ENCODE data around the gene KDM8. TPM values are rescaled to one million over a fixed set of nuclear protein-coding genes. Genes with fewer than 3 reads are reported as not detected.
A peak's percentile ranks its signal among the peaks of the same experiment; 100 is the strongest.
"Not testable (repeated sequence)": the region's sequence is repeated elsewhere in the genome, so short reads cannot be mapped to it uniquely, and the experiment has no call there.

The KDM8 gene
- total RNA-seq, 1 donor from 2014 or later, result 9.9 TPM

DNA sequence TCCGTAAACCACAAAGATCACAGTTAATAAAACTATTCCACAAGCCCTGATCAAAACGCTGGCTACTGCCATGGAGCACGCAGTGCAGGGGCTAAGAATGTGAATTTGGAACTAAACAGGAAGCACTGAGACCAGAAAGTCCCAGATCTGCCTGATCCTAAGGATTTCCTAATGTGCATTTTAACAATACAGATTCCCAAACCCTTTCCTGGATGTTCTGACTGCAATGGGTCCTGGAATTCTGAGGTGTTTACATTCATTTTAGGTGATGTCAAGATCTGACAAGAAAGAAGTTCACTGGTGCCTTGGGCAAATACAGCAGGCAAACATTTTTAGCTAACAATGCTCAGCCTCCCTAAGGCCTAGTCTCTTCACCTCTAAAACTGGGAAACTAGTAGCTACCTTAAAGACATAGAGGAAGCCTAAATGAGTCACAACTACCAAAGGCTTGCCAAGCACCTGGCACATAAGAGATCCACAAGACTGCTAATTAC is 55.0 kb downstream of the KDM8 start:
- DNase-seq (ENCODE audit: low read depth), result no peak
- H3K27me3 ChIP-seq (ENCODE audit: control insufficient read depth, insufficient read depth, low read length), result no peaks in the 10 kb centered on the region
- no peak for TF ChIP-seq CTCF (IDR thresholded peaks at IDR 0.05; ENCODE audit: insufficient read depth, low read length, poor library complexity, severe bottlenecking)

DNA sequence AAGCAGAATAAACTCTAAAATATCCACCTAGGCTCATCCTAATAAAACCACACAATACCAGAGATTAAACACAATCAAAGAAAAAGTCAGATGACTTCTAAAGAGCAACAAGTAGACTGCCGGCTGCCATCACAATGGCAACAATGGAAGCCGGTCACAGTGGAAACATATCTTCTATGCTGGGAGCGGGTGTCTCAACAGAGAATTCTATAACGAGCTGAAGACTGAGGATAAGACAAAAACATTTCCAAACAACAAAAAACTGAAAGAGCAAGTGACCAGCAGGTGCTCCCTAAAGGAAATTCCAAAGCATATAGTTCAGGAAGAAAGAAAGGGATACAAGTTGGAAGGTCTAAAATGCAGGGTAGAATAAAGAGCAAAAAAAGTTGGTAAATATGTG is 56.4 kb downstream of the KDM8 start:
- Histone ChIP-seq H3K36me3 (ENCODE audit: control insufficient read depth, insufficient read depth, low read length) (no peaks in the 10 kb centered on the region), H3K27me3 (ENCODE audit: control insufficient read depth, insufficient read depth, low read length) (no peaks in the 10 kb centered on the region), H3K4me3 (ENCODE audit: low read depth, low read length) (no peak overlapping the region)
- no peak for DNase-seq (ENCODE audit: low read depth)
- no peak for TF ChIP-seq CTCF (IDR thresholded peaks at IDR 0.05; ENCODE audit: insufficient read depth, low read length, poor library complexity, severe bottlenecking)

More for the DNA sequence above, 55.0 kb downstream of the KDM8 start:
- Histone ChIP-seq H3K4me3 (ENCODE audit: low read depth, low read length) (no peak overlapping the region), H3K36me3 (ENCODE audit: control insufficient read depth, insufficient read depth, low read length) (no peaks in the 10 kb centered on the region)

GRCh38 chr16:27262904-27263423 is 59.6 kb downstream of the KDM8 start:
- H3K36me3 ChIP-seq (ENCODE audit: control insufficient read depth, insufficient read depth, low read length); H3K27me3 ChIP-seq (ENCODE audit: control insufficient read depth, insufficient read depth, low read length); DNase-seq (ENCODE audit: low read depth); H3K4me3 ChIP-seq (ENCODE audit: low read depth, low read length): not testable (repeated sequence)

DNA sequence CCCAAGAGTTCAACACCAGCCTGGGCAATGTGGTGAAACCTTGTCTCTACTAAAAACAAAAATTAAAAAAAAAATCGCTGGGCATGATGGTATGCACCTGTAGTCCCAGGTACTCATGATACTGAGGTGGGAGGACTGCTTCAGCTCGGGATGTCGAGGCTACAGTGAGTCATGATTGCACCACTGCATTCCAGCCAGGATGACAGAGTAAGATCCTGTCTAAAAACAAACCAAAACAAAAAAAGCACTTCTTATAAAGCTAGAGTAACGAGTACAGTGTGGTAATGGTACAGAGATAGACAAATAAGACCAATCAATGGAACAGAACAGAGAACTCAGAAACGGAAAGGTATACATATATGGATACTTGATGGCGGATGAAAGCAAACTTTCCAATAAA is 60.8 kb downstream of the KDM8 start:
- Histone ChIP-seq H3K36me3 (ENCODE audit: control insufficient read depth, insufficient read depth, low read length) (no peaks in the 10 kb centered on the region), H3K27me3 (ENCODE audit: control insufficient read depth, insufficient read depth, low read length) (no peaks in the 10 kb centered on the region), H3K4me3 (ENCODE audit: low read depth, low read length) (no peak overlapping the region)
- TF ChIP-seq CTCF (IDR thresholded peaks at IDR 0.05; ENCODE audit: insufficient read depth, low read length, poor library complexity, severe bottlenecking), result no peak
- DNase-seq (ENCODE audit: low read depth), result peak; percentile 73

DNA sequence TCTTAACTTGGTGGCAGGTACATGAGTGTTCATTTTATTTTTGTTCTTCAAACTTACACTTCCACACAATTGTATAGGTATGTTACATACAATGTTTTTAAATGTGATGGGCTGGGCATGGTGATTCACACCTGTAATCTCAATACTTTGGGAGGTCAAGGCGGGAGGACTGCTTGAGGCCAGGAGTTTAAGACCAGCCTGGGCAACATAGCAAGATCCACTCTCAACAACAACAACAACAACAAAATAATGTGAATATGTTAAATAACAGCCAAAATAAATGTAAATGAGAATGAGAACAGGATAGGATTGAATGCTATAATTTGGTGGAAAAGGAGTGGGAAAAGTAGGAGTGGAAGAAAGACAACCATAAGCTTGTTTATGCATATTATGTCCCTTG is 62.7 kb downstream of the KDM8 start:
- TF ChIP-seq CTCF (IDR thresholded peaks at IDR 0.05; ENCODE audit: insufficient read depth, low read length, poor library complexity, severe bottlenecking), result no peak
- H3K36me3 ChIP-seq (ENCODE audit: control insufficient read depth, insufficient read depth, low read length), result no peaks in the 10 kb centered on the region
- H3K27me3 ChIP-seq (ENCODE audit: control insufficient read depth, insufficient read depth, low read length), result no peaks in the 10 kb centered on the region
- DNase-seq (ENCODE audit: low read depth), result no peak
- no peak overlapping the region for H3K4me3 ChIP-seq (ENCODE audit: low read depth, low read length)

DNA sequence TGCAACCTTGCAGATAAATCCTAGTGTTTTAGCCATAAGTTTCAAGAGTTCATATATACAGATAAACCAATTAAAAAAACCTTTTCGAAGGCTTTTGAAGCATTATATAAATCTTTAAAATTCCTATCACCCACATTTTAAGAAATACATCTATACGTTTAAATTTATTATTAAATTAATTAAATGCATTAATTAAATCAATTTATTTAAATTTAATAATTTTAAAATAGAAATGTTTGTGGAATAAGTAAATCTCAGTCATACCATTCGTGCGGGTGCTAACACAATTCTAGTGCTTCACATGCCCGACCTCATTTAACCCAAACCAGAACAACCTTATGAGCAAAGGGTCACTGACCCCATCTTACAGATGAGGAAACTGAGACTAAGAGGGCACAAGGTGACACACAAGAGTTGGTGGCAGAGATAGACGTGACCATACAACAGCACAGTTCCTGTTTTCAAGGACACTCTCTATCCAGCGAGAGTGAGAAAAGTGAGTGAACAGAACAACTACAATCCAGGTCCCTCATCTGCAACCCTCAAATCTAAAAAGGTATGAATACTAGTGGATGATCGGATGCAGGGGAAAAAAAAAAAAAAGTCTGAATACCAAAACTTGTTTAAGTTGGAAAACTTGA is 63.8 kb downstream of the KDM8 start:
- no peak for TF ChIP-seq CTCF (IDR thresholded peaks at IDR 0.05; ENCODE audit: insufficient read depth, low read length, poor library complexity, severe bottlenecking)
- Histone ChIP-seq H3K36me3 (ENCODE audit: control insufficient read depth, insufficient read depth, low read length) (no peaks in the 10 kb centered on the region), H3K27me3 (ENCODE audit: control insufficient read depth, insufficient read depth, low read length) (no peaks in the 10 kb centered on the region), H3K4me3 (ENCODE audit: low read depth, low read length) (no peak overlapping the region)
- no peak for DNase-seq (ENCODE audit: low read depth)
